Prostate gland (tissue), 2 donors: ENCODE results near the gene PRKAA1.

Experiments used
- CTCF ChIP-seq, 4 experiments: fragments of 200-600 bp in 2 of 4; fragments of 450-650 bp in 2 of 4; sonication (generic) in 2 of 4; IDR thresholded peaks; 1 replicate in 3 of 4; 2 replicates in 1 of 4; pipeline ENCODE4 v1.5.1; 2016 to 2019; ENCODE audit warnings: antibody characterized with exemption in 4 of 4, mild to moderate bottlenecking in 2 of 4, moderate library complexity in 2 of 4
- POLR2A ChIP-seq: fragments of 450-650 bp; IDR thresholded peaks from one replicate; pipeline ENCODE4 v1.6.1; 2016; ENCODE audit warnings: antibody characterized with exemption, mild to moderate bottlenecking
- POLR2AphosphoS5 ChIP-seq: sonication (generic); formaldehyde crosslinking; IDR thresholded peaks from one replicate; pipeline ENCODE4 v1.6.1; 2017; ENCODE audit warnings: antibody characterized with exemption

GRCh38 chr5:40797273-40798011, 732 bp downstream of the PRKAA1 start:
- TF ChIP-seq CTCF (IDR thresholded peaks at IDR 0.05) (no peak), POLR2A (no peak), POLR2AphosphoS5 (no peak)
